Stimulated activated CD4-positive, alpha-beta T cell treated with anti-CD3 and anti-CD28 coated beads, Interleukin-2, amount 100 ng/mL, for 4 hours (primary cell): ENCODE data around the gene CFAP58.

Source experiments
- DNase-seq: peaks from one replicate; pipeline ENCODE4 v3.0.0-alpha.2; 2020; ENCODE audit warnings: low read depth

CFAP58 gene, protein sequence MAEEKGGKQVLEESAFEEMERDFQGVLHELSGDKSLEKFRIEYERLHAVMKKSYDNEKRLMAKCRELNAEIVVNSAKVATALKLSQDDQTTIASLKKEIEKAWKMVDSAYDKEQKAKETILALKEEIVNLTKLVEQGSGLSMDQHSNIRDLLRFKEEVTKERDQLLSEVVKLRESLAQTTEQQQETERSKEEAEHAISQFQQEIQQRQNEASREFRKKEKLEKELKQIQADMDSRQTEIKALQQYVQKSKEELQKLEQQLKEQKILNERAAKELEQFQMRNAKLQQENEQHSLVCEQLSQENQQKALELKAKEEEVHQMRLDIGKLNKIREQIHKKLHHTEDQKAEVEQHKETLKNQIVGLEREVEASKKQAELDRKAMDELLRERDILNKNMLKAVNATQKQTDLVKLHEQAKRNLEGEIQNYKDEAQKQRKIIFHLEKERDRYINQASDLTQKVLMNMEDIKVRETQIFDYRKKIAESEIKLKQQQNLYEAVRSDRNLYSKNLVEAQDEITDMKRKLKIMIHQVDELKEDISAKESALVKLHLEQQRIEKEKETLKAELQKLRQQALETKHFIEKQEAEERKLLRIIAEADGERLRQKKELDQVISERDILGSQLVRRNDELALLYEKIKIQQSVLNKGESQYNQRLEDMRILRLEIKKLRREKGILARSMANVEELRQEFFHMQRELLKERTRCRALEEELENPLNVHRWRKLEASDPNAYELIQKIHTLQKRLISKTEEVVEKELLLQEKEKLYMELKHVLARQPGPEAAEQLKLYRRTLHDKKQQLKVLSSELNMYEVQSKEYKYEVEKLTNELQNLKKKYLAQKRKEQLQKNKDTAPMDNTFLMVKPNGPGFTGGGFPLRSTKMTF

DNA sequence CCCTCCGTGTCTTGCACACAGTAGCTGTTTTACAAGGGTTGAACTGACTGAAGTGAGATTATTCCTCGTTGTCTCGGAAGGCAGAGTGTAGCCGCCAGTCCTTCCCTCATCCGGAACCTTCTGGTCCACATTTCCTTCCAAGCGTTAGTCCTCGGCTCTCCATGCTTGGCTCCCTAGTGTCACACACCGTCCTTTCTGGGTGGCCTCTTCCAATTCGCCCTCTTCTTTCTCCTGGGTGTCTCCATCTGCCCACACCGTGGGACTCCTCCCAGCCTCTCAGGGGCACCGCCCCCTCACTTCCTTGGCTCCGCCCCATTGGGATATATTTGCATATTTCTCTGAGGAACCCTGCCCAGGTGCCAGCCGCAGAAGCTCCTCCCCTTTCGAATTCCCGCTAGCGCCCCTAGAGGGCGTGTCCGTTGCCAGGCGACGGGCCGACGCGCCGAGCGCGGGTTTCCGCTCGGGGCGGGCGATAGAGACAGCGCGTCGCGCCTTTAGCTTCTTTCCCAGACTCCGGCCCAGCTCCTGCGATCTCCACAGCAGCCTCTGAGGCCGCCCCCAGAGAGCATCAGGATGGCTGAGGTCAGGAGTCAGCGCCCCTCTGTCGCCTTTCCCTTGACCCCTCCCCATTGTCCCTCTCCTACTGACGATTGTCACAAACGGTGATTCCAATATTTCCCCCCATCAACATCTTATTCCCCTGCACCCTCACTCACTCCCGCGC lies at the start of gene CFAP58:
CFAP58 (plus strand) TSS at position 509 of the 724 bp plus-strand sequence; CDS start at position 574, 65 bp downstream.
- DNase-seq = peak; percentile 89

DNA sequence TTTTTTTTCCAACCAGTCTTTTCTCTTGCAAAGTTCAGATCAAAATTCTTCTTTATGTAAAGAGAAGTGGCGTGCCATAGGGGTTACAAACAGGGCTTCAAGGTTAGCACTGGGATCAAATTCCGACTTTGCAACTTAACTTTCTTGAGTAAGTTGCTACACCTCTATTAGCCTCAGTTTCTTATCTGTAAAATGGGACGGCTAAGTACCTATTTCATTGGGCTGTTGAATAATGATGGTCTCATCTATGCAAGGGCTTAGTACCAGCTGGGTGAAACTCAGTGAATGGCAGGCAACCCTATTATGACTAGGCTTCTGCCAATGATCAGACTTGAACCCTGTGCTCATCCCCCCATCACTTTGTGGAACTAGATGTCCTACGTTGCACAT lies 49.3 kb upstream of the CFAP58 start:
- no peak for DNase-seq

DNA sequence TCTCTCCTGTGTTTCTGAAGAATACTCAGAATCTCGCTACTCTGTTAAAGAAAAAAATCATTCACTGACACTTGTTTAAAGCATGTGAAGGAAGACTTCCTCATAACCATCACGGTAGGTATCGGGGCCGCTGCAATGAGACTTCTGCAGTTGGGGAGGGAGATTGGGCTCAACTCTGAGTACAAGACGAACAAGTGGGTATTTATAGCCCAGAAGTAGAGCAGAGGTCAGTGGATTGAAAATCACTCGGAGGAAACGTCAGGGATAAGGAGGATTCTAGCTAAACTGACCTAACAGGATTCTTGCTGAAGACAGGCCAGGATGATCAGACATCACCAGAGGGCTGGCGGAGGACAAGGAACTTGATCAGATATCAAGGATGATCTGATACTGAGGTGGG lies 48.7 kb upstream of the CFAP58 start:
- no peak for DNase-seq

DNA sequence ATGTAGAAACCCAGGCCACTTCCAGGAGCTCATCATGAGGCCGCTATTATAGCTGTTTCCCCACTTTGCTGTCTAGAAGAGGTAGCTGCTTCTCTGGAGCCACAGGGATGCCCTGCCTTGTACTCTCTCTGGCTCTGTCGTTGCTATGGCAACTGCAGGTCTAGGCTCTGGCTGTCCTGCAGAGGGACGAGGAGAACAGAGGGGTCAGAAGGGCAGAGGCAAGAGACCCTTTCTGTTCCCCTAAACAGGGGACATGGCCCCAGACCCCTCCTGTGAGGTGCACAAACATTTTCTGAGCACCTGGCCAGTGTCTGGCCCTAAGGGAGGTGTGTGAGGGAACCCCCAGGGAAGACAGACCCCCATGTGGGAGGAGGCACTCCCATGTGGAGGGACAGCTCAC lies 46.7 kb upstream of the CFAP58 start:
- no peak for DNase-seq

DNA sequence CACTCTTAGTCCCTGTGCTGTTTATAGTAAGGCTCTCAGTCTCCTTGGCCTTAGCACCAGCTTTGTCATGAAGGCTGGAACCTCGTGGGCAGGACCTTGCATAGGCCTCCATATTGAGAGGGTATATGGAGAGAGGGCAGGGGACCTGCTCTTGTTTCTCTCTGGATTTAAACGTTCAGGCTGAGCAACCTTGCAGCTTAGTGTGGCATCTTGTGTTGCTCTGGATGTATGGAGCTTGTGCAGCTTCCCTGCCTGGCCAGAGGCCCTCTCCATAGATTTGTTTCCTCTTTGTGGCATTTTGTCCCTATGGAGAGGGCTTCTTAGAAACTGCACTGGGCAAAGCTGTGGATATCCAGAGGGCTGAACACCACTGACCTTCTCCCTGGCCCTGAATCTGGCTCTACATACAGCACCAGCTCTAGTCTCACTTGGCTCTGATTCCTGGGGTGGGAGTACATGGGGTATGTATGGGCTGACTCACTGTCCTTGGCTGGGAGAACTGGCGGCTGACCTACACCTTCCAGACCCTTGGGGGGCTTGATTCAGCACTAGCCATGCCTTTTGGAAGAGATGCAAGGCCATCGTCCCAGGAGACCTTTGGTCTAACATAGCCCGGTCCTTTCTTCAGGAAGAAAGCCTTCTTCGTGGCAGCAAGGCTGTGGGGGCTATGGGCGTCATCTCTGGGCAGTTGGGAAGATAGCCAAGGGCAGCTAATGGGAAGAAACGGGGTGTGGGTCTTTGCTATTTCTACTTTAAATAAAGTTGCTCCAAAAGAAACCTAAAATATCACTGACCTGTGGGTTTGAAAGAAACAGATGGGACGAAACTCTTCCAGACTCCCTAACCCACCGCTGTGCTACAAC lies 45.8 kb upstream of the CFAP58 start:
- no peak for DNase-seq

DNA sequence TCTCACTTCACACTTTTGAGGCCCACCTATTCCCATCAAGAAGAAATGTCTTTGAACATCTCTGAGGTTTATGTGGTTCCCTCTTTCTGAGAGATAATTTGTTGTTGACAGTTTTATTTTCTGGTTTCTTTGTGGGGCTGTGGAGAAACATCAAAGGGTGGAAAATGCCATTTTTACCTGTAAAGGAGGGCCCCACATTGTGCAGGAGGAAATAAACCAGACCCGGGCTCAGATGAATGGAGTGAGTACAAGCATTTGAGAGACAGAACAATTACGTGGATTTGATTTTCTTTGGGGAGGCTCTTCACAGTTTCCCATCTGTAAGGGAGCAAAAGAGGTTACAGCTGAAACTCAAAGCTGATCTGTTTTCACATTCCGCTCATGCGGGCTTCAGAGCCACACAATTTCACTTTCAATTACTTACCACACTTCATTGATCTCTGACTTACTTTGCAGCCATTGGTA lies 45.2 kb upstream of the CFAP58 start:
- DNase-seq = no peak

GRCh38 chr10:104309980-104310978 lies 43.4 kb upstream of the CFAP58 start:
- DNase-seq = no peak

- no peak for DNase-seq
Observed at GRCh38 chr10:104311184-104311720, 42.4 kb upstream of the CFAP58 start.

DNA sequence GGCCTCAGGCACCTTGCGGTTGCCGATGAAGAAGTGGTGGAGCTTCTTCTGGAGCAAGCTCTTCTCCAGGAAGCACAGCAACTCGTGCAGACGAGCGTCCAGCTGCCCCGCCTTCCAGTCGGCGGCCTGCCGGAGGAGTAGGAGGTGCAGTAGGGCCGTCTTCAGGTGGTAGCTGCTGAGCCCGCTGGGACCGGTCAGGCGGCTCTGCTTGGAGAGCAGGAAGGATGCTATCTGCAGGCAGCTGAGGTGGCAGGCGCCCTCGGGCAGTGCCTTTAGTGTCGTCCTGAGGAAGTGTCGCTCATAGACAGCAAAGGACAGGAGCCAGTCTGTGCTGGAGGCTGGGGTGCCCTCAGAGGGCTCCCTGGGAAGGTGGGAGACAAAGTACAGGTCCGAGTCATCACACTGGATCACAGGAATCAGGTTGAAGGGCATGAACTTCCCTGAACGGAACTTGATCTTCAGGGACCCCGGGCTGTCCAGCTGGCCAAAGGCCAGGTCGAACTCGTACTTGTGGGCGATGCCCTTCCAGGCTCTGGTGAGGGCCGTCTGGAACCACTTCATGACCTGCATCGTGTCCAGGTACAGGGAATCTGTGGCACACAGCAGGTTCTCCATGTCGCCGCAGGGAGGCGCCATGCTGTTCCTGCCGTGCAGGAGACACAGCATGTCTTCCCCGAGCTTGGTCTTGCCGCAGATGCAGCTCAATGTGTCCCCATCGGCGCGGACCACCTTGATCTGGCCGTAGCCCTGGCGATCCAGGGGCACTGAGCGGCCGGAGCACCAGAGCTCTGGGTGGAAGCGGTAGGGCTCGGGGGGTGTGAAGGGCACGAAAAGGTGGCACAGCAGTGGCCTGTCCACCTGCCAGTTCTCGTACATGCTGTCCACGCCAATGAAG lies 38.8 kb upstream of the CFAP58 start:
- DNase-seq = no peak

- no peak for DNase-seq
Observed at GRCh38 chr10:104315486-104315921, 38.1 kb upstream of the CFAP58 start.

- DNase-seq = no peak
Observed at GRCh38 chr10:104316321-104317099, 37.1 kb upstream of the CFAP58 start.

DNA sequence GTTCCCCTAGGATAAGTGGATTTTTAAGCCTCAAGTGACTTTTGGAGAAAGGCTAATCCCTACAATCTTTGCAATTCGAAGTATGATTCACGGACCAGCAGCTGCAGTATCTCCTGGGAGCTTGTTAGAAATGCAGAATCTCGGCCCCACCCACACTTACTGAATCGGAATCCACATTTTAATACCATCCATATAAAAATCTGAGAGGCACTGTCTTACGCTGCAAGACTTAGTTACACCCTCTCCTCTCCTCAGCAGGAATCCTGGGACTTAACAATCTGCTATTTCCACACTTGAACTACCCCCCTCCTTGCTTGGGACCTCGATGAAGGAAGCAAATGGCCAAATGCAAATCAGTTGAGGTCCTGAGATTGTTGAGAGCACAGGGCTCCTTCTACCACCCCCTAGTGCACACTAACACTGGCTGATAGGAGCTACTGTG lies 36.3 kb upstream of the CFAP58 start:
- DNase-seq = no peak

DNA sequence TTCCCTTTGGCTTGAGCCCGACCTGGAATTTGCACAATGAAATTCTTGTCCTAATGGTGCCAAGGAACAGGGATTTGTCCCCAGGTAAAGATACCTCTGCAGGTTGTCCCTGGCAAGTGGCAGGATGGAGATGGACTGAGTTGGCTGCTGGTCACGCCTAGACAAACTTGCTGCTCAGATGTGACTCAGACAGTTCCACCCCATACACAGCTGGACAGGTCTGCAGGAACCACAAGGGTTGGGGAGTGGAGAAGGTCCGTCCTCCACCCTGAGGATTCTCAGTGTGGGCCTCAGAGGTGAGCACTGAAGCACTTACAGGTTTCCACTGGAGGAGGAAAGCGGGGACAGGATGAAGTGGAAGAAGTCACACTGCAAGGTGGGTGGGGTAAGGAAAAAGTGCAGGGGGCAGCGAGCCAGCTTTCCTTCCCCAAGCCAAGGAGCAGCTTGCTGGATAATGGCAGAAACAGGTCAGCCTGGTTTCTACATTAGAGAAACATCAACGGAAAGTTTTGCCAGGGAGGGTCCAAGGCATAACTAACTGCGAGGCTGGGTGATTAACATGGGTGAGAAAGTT lies 35.8 kb upstream of the CFAP58 start:
- DNase-seq = no peak

- DNase-seq = no peak
Observed at GRCh38 chr10:104318326-104318725, 35.3 kb upstream of the CFAP58 start.

DNA sequence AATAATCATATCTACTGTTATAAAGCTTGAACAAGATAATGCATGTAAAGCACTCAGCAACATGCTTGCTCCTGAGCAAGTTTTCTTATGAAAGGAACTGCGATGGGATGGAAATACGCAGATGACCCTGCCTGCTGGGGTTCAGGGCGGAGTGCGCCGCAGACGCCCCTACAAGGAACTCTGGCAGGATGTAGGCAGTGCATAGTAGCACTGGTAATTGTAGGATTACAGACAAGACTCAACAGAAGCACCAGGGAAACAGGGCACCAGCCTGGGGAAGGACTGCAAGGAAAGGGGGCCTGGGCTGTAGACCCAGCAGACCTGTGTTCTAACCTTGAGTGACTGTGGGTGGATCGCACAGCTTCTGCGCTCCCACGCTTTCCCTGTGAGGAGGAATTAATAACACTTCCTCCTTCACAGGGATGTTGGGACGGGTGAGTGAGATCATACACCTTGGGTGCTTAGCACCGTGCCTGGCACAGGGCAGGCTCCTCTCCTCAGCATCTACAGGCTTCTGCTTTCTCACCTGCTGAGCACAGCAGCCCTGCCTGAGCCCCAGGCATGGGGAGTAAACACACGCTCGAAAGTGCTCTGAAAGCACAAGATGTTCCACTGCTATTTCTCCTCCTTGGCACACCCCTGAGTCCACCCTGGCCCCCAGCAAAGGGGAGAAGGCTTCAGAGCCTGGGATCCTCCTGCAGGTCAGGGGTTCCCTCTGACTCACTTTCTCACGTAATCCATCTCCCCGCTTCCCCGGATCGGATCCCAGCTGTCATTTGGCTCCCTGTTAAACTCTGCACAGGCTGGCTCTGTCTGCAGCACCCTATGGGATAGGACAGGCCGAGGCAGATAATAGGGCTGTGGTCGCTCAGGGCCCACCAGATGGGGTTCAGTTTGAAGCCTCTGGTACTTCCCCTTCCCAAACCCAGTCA lies 34.6 kb upstream of the CFAP58 start:
- no peak for DNase-seq

- no peak for DNase-seq
Observed at GRCh38 chr10:104321226-104321625, 32.4 kb upstream of the CFAP58 start.
